Measurements from ENCODE around the gene MOXD1.

The MOXD1 gene

GRCh38 chr6:132405143-132405915 lies 4.1 kb upstream of the MOXD1 start:
- H3F3A ChIP-seq (ENCODE audit: insufficient read depth, low read length): no peaks in the 10 kb centered on the region
- no peak overlapping the region for H3K4me2 ChIP-seq (ENCODE audit: low read length)
- H3K79me2 ChIP-seq (ENCODE audit: insufficient read depth, low read length): no peaks in the 10 kb centered on the region
- peaks cover 4% of the 10 kb centered on the region; the same call in 1 of the 2 replicates for H3K27me3 ChIP-seq (ENCODE audit: insufficient read depth, low read length)
- no peak overlapping the region for H3K27ac ChIP-seq (ENCODE audit: low read depth, low read length, poor library complexity, severe bottlenecking)
- no peaks in the 10 kb centered on the region for H3K9me3 ChIP-seq (ENCODE audit: low read length)
- no peaks in the 10 kb centered on the region for H4K20me1 ChIP-seq (ENCODE audit: insufficient read depth, low read length)
- TF ChIP-seq CTCF (IDR thresholded peaks at IDR 0.05; ENCODE audit: low read length) (no peak), EZH2 (IDR thresholded peaks at IDR 0.05; ENCODE audit: borderline replicate concordance, low read length) (no peak)
- no peak overlapping the region for H3K4me3 ChIP-seq (ENCODE audit: low read depth, low read length, poor library complexity, severe bottlenecking)
- H3K9me2 ChIP-seq (ENCODE audit: low read depth, low read length): no peaks in the 10 kb centered on the region
- H3K4me1 ChIP-seq (ENCODE audit: insufficient read depth, low read length, severe bottlenecking): peaks cover 15% of the 10 kb centered on the region
- no peak overlapping the region for H2AFZ ChIP-seq (ENCODE audit: low read length)
- no peaks in the 10 kb centered on the region for H3K36me3 ChIP-seq (ENCODE audit: insufficient read depth, low read length)
- H3K9ac ChIP-seq (ENCODE audit: low read length): no peak overlapping the region

GRCh38 chr6:132404736-132405135 lies 3.5 kb upstream of the MOXD1 start:
- H3K4me1 ChIP-seq (ENCODE audit: insufficient read depth, low read length, severe bottlenecking): peaks cover 16% of the 10 kb centered on the region
- H3K79me2 ChIP-seq (ENCODE audit: insufficient read depth, low read length): no peaks in the 10 kb centered on the region
- no peaks in the 10 kb centered on the region for H4K20me1 ChIP-seq (ENCODE audit: insufficient read depth, low read length)
- no peak overlapping the region for H3K4me2 ChIP-seq (ENCODE audit: low read length)
- H2AFZ ChIP-seq (ENCODE audit: low read length): no peak overlapping the region
- no peaks in the 10 kb centered on the region for H3K9me2 ChIP-seq (ENCODE audit: low read depth, low read length)
- H3K27me3 ChIP-seq (ENCODE audit: insufficient read depth, low read length): peaks cover 4% of the 10 kb centered on the region; the same call in 1 of the 2 replicates
- H3F3A ChIP-seq (ENCODE audit: insufficient read depth, low read length): no peaks in the 10 kb centered on the region
- no peaks in the 10 kb centered on the region for H3K9me3 ChIP-seq (ENCODE audit: low read length)
- no peaks in the 10 kb centered on the region for H3K36me3 ChIP-seq (ENCODE audit: insufficient read depth, low read length)
- H3K4me3 ChIP-seq (ENCODE audit: low read depth, low read length, poor library complexity, severe bottlenecking): no peak overlapping the region
- no peak for TF ChIP-seq EZH2 (IDR thresholded peaks at IDR 0.05; ENCODE audit: borderline replicate concordance, low read length)
- no peak overlapping the region for H3K27ac ChIP-seq (ENCODE audit: low read depth, low read length, poor library complexity, severe bottlenecking)
- H3K9ac ChIP-seq (ENCODE audit: low read length): no peak overlapping the region

DNA sequence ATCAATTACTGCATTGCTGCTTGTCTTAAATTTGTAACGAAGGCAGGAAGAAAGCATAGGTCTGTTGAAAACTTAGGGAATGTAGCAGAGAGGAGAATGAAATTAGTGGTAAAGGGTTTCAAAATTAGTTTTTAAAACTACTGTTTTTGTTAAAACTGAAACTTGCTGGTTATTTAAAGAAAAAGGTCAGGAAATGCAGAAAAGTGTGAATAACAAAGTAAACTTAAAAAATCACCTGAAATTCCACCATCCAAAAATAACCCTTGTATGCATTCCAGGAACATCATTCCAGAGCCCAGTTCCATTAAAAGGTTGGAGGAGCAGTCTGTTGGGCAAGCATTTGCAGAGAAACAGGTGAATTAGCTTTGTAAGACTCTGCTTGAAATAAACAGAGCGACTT lies 3.1 kb upstream of the MOXD1 start:
- Histone ChIP-seq H3K4me1 (ENCODE audit: insufficient read depth, low read length, severe bottlenecking) (peaks cover 16% of the 10 kb centered on the region), H3K9me2 (ENCODE audit: low read depth, low read length) (no peaks in the 10 kb centered on the region), H2AFZ (ENCODE audit: low read length) (no peak overlapping the region), H3K36me3 (ENCODE audit: insufficient read depth, low read length) (no peaks in the 10 kb centered on the region), H3K4me3 (ENCODE audit: low read depth, low read length, poor library complexity, severe bottlenecking) (no peak overlapping the region), H3K79me2 (ENCODE audit: insufficient read depth, low read length) (no peaks in the 10 kb centered on the region), H3K27ac (ENCODE audit: low read depth, low read length, poor library complexity, severe bottlenecking) (no peak overlapping the region), H4K20me1 (ENCODE audit: insufficient read depth, low read length) (no peaks in the 10 kb centered on the region), H3F3A (ENCODE audit: insufficient read depth, low read length) (peaks cover 3% of the 10 kb centered on the region; the same call in 1 of the 2 replicates), H3K4me2 (ENCODE audit: low read length) (no peak overlapping the region), H3K27me3 (ENCODE audit: insufficient read depth, low read length) (peaks cover 4% of the 10 kb centered on the region; the same call in 1 of the 2 replicates), H3K9me3 (ENCODE audit: low read length) (no peaks in the 10 kb centered on the region), H3K9ac (ENCODE audit: low read length) (no peak overlapping the region)
- TF ChIP-seq EZH2 (IDR thresholded peaks at IDR 0.05; ENCODE audit: borderline replicate concordance, low read length) (no peak), CTCF (IDR thresholded peaks at IDR 0.05; ENCODE audit: low read length) (no peak)

Data from OCI-LY1 (cell line).